IPS-11a (cell line): ENCODE results near the gene DCUN1D3.

Source experiments
- H3K4me3 ChIP-seq: one replicate; pipeline ENCODE4 v1.5.1; 2013; ENCODE audit warnings: low read depth, low read length, control low read depth

The DCUN1D3 gene

DNA sequence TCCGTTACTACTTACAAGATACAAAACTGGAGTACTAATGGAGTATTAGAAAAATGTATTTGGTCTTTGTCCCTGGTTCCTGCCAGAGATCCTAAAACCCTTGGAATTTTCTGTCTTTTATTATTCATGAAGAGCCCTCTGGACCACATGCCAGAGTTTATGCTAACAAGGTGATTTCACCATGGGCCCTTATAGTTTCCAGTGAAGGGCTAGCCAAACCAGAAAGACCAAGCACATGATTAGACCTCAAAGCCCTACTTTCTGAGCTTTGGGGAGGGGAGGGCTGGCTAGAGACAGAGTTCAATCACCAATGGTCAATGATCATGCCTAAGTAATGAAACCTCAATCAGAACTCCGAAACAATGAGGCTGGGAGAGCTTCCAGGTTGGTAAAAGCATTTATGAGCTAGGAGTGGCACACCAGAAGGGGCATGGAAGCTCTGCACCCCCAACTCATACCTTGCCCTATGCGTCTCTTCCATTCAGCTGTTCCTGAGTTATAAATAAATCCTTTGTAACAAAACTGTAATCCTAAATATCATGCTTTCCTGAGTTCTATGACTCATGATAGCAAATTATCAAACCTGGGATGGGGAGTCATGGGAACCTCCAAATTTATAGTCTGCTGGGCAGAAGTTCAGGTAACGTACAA lies 10.4 kb downstream of the DCUN1D3 start:
- no peak overlapping the region for H3K4me3 ChIP-seq

DNA sequence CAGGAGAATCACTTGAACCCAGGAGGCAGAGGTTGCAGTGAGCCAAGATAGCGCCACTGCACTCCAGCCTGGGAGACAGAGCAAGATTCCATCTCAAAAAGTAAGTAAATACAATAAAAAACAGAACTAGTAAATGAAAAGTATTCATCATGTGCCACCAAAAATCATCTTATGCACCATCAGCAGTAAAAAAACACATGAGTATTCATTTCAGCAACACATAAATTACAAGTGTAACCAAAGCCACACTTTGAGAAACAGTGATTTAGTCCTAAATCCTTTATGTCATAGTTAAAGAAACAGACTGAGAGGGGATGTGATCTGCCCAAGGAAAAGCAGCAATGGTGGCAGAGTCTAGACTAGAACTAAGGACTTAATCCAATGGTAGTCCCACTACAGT lies 13.0 kb downstream of the DCUN1D3 start:
- no peak overlapping the region for H3K4me3 ChIP-seq

DNA sequence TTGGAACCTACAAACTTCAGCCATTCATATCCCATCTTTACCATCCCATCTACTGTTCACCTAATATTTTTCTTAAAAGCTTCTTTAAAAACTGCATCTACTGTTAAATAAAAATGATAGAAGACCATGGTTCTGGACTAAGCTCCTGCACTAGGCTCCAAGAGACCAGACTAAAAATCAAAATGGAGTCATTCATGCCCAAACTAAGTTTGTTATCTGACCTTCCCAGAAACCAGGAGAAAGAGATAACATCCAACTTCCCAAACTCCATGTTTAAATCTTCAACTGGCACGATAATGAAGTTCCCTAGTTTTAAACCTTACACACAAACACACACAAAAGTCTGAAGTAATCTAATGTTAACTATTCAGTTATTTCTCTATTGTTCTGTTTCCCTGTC lies 13.8 kb downstream of the DCUN1D3 start:
- no peak overlapping the region for H3K4me3 ChIP-seq

DNA sequence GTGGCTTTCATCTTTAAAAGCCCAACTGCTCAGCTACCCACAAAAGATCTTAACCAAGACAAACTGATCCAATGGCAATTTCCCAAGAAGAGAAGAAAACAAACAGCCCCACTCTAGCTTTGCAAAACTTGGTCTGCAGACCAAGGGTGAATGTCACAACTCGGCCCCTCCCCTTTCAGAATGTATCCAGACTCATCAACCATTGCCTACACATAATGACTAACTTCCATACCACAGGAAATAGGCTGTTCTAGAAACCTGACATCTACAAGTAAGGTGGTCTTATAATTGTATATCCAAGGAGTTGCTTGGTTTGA lies 16.0 kb downstream of the DCUN1D3 start:
- no peak overlapping the region for H3K4me3 ChIP-seq

DNA sequence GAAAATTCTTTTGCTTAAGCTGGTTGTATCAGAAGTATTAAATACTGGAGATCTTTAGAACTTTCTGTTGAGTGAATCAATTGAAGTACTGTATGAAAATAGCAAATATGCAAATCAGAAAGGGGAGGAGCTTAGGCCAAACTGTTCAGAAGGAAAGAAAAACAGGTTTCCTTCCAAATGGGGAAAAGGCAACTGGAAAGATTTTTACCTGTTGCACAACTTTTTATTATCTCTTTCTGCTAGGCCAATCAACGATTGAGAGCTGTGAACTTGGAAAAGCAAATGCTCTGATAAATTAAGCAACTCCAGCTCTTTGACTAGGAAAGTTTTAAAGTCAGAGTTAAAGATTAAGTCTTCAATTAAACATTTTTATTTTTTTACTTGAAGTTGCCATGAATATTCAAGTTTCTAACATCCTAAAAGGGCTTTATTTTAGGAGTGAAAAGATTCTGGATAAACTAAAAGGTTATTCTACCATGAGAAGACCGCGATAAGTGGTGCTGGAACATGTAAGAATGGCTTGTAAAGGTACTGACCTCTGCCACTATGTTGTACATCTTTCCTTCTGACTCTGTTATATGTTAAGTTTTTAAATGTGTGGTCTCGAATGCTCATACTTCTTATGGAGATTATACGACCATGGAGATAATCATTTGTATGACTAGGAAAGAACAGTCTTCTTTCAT lies 16.5 kb downstream of the DCUN1D3 start:
- H3K4me3 ChIP-seq, result no peak overlapping the region

DNA sequence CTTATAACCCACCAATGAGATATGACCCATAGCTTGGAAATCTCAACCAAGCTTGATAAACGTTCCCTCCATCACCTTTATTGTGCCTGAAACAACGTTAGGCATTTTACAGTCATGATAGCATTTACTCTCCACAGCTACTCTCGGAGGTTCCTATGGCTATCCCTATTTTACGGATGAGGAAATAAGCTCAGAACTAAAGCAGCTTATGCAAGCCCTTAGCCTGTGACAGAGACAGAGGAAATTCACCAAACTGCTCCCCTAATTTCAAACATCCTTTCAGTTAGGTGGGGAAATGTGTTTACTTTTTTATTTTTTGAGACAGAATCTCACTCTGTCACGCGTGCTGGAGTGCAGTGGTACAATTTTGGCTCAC lies 18.7 kb downstream of the DCUN1D3 start:
- H3K4me3 ChIP-seq, result no peak overlapping the region

DNA sequence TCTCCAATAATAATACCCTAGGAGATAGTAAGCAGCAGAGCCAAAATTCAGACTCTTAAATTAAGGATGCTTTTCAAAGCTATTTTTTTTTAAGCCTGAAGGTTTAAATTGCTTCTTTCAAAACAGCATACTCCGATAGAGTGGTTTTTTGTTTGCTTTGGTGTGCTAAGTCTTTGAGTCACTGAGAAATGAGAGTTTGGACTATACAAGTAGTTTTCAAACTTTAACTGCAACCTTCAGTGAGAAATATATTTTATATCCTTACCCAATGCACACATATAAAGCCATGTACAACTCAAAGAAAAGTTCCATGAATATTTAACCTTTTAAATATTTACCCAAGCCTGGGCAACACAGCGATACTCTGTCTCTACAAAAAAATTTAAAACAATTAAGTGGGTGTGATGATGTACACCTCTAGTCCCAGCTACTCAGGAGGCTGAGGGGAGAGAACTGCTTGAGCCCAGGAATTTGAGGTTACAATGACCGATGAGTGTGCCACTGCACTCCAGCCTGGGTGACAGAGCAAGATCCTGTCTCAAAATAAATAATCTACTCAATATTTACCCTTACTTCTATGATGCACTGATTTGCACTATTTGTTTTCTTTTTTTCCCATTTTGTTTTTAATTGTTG lies 19.2 kb downstream of the DCUN1D3 start:
- H3K4me3 ChIP-seq, result no peak overlapping the region

DNA sequence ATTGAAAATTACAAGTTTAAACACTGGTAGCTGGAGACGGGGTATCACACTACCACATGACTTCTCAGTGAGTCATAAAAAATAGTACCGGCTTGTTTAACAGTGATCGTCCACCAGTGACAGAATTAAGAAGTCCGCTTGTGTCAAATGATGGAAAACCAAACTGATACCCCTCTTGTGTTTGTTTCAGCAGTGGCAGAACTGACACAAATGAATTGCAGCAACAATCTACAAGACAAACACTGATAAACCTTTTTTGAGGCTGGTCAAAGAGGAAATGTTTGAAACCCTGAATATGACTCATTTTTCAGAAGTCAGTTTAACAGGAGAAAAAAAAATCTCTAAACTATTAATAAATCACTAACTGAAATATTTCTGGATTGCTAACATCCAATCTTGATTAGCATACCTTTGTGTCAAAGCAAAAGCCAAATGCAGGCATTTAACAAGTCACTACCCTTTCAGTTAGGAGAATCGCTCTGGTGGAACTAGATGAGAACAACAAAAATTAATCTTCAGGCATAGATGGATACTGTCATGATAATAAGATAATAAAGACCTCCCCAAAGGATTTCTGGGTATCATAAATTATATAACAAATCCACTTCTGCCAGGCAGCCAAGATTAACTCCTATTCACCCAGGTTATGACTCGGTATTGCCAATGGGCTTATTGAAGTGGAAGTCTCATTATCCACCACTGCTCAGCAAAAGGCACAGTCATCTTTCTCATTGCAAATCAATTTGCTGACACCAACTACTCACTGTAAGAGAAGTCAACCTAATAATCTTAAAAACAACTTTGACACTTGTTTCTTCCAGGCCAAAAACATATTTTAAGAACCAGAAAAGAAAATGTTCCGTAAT lies 20.8 kb downstream of the DCUN1D3 start:
- H3K4me3 ChIP-seq, result no peak overlapping the region

DNA sequence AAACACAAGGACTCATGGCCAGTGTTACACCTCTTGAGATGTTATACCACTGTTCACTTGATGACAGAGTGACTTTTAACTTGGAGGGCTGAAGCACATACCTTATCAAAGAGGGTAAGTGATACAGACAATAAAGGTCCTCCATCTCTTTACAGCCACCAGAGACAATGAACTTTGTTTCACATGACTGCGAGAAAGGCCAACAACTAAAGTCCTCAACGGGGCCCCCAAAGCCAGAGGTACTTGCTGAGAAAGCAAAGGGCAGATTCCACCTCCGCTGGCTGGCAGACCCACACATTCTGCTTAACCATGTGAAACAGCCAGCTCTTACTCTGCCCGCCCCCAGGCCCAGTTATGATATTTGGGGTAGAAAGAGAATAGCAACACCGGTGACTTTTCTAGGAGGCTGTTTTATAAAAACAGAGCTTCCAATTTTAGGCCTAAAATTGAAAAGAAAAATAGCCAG lies 21.4 kb downstream of the DCUN1D3 start:
- H3K4me3 ChIP-seq, result no peak overlapping the region

DNA sequence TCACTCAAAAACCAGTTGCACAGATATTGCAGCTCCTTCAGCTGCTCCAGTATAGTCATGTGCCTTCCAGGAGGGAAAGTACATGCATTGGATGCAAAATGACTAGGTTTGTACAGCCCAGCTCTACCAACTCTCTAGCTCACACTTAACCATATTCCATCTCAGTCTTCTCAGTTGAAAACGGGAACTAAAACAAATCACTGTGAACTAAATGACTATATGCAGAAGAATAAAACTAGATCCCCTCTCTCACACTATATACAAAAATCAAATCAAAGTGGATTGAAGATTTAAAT lies 24.9 kb downstream of the DCUN1D3 start:
- no peak overlapping the region for H3K4me3 ChIP-seq

DNA sequence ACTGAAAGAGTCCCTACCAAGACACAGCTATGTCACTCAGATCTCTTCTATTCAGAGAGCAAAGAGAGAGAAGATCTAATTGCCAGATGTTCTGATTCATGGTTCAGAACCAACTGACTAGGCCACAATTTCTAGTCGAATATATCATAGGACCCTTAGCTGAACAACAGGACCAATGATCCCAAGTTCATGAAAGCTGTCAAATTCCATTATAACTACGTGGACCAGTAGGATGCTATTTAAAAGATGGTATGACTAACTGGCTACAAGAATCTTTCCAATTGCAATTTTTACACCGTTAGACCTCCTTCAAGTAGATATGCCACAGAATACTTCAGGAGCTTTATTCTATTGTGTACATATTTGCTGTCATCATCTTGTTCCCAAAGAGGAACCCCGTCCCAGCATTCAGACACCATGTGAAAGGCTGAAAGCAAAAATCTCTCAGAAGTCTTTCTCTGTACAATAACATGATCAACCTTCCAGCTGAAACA lies 26.0 kb downstream of the DCUN1D3 start:
- no peak overlapping the region for H3K4me3 ChIP-seq

DNA sequence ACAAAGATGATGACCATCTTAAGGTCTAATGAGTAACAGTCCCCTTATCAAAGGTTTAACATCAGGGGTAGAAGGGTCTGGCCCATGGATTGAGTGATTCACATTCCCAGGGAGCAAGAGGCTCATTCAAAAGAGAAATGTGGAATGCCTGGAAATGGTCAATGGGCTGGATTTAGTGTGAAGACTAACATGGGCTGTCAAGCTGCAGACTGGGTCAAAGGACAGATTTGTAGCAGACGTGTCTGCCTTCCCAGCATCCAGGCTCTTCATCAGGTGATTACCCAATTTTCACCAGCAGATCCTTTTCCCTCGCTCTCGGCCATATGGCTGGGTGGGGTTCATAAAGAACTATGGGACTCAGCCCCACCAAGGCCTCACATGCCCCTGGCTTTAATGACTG lies 26.8 kb downstream of the DCUN1D3 start:
- H3K4me3 ChIP-seq, result no peak overlapping the region

DNA sequence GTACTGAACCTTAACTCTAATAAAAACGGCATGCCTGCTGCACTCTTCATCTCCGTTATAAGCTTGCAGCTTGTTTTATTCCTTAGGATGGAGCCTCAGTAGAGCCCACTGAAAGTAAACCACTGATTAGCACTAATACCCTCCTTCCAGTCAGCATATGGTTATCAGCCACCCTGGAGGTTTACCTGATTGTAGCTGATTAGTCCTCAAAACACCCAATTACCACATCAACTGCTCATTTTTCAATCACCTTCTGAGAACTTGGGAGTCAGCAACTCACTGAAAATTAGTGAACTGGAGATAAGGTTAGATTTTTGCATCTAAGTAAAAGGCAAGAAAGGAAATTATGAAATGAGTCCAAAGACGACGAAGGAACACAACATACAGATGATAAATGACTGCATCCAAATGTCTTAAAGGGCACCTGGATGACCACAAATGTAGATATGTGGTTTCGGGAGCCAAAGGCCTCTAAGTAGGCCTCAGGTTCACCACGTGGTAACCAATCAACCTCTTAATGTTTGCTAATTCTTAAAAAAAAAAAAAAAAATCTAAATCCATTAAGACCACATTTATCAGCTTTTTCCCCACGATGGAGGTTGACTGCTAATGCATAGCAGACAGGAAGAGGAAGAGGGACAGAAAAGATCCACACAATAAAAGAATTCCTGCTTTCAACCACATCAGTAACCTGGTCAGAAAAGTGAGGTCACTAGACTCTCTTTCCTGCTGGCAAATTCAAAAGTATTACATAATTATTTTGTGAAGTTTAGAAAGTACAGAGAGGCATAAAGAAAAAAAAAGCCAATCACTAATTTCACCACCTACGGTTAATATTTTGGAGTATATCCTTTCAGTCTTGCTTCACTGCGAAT lies 28.0 kb downstream of the DCUN1D3 start:
- no peak overlapping the region for H3K4me3 ChIP-seq

DNA sequence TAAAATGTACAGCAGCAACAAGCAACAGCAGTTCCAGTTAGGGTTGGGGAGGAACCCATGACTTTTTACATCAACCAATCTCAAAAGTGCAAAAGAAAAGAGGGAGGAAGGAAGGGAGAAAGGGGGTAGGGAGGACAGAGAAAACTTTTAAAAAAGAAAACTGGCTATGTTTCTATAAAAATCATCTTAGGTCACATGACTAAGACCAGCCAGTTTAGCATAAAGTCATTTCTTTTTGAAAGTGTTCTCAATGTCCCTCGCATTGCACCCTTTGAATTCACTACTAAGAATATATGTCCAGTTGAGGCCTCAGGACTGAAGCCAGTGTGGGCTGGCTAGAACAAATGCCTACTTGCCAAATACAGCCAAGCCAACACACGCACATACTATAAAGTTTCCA lies 28.9 kb downstream of the DCUN1D3 start:
- no peak overlapping the region for H3K4me3 ChIP-seq

DNA sequence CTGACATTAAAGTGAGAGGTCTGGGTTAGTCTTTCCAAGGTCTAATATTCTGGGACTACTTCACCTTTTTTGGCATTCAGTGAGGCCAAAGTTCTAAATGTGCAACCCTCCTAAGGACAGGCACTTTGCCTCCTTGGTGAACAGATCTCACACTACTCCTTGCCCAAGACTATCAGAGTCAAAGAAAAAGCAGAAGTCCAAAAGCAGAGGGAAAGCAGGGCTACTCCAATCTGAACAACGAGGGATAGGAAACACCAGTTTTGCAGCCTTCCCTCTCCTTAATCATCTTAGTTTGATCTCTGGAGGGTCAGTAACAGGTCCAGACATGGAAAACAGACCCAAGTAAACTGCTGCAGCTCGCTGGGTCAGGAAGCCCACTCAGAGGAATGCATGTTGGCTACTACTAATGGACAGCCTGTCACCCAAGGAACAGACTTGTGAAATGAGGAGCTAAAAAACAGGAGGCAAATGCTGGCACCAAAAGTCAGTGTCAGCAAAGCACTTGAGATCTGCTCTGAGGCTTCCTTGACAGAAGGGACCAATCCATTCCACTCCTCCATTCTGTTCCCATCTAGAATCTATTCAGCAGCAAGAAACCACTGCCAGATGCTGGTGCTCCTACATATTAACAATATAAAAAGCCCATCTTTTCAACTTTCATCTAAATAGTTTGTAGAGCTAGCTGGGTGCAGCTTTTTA lies 29.9 kb downstream of the DCUN1D3 start:
- H3K4me3 ChIP-seq, result no peak overlapping the region

DNA sequence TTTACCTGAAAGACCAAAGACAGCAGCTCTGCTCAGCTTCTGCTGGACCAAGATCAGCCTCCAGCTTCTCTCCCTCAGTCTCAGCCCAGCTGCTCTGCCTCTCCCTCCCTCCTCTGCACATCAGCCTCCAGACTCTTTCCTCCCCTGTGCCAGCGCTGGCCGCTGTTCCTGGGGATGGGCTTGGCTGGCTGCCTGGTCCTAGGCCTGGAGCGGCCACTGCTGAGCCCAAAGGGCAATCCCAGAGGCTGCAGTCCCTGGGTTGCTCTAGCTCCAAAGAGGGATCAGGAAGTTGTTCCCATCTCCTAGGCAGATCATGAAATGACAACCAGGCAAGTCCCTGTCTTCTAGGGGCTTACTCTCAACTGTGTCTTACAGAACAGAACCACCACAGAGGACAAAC lies 31.3 kb downstream of the DCUN1D3 start:
- no peak overlapping the region for H3K4me3 ChIP-seq

DNA sequence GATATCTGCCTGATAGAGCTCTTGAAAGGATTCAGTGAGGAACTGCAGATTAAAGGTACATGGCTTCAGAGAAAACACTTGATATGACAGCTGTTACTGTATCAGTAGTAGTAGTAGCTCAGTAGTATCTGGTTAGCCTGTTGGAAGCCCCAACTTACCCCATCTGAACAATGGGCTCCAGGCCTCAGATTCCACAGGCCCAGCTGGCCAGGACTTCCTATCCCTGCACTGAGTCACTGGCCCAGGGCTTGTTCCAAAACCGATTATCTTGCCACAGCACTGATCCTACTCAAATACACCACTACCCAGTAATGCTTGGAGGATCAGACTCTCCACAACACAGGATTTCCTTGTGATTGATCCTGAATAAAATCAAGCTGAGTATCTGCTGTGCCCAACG lies 32.6 kb downstream of the DCUN1D3 start:
- no peak overlapping the region for H3K4me3 ChIP-seq

DNA sequence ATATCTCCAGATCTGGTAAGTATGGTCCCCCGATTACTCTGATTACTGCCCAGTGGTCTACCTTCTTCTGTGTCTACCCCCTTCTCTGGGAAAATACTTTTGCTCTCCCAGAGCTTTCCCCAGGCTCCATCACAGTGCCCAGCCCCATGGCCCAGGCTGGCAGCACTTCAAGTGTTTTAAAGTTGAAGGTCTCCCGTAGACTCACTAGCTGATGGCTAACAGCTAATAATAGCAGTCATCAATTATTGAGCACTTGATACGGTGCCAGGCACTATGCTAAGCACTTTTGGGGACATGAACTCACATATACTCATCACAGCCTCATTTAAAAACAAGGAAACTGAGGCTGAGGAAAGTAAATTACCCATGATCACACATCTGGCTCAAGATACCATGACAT lies 33.4 kb downstream of the DCUN1D3 start:
- no peak overlapping the region for H3K4me3 ChIP-seq

DNA sequence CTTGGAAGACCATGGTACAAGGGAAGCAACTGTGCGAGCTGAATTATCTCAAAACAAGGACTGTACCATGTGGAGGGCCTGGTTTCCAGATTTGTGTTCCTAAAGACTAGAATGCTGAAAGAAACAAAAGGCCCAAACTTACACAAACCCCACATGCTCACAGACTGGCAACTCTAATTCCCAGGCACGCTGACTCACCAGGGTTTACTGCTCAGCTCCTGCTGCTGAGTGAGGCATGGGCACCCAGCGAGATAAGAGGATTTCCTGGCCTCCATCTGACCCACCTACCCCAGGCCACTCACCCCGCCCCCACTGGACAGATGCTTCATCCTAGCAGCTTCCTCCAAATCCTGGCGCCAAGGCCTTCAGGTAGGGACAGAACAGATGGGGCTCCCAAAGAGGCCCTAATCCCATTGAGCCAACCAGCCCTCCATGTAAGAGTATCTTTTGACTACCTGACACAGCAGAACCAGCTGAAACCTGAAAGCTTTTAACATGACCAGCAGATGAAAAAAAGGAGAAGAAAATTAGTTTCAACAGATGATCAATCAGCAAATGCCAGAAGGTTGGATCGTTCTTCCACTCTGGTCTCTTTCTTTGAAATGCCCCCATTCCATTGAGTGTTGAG lies 33.9 kb downstream of the DCUN1D3 start:
- H3K4me3 ChIP-seq, result no peak overlapping the region
